Gastroesophageal sphincter (tissue), 3 donors: ENCODE measurements around the gene DBH.

ENCODE experiments used
- EP300 ChIP-seq: sonication (generic); formaldehyde crosslinking; IDR thresholded peaks from one replicate; pipeline ENCODE4 v1.6.1; 2017; ENCODE audit warnings: antibody characterized with exemption, mild to moderate bottlenecking
- TF ChIP-seq, protein P1 (sequence below), 4 experiments: fragments of 200-600 bp in 2 of 4; fragments of 450-650 bp in 2 of 4; sonication (generic) in 1 of 4; IDR thresholded peaks; one replicate each; pipeline ENCODE4 v1.5.1; 2017 to 2019; ENCODE audit warnings: antibody characterized with exemption in 4 of 4, mild to moderate bottlenecking in 2 of 4, moderate library complexity in 2 of 4

DNA sequence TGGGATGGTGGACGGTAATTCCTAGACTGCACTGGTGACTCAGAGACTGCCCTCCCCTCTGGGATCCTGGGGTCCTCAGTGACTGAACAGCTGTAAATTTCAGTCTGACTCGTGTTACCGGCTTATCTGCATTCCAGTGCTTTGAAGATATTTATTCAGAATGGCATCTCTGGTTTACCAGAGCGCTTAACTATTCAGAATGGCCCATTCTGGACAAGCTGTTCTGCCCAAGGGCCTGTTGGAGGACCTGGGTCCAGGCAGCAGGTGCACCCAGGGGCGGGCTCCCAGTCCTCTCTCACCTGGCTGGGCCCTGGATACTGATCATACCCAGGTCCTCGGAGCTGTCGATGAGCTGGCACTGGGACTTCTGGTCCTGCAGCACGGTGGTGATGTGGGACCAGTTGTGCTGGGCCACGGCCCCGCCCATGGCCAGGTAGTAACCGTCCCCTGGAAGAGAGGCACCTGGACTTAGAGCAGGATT lies 54.0 kb downstream of the DBH start:
- TF ChIP-seq, protein P1, sequence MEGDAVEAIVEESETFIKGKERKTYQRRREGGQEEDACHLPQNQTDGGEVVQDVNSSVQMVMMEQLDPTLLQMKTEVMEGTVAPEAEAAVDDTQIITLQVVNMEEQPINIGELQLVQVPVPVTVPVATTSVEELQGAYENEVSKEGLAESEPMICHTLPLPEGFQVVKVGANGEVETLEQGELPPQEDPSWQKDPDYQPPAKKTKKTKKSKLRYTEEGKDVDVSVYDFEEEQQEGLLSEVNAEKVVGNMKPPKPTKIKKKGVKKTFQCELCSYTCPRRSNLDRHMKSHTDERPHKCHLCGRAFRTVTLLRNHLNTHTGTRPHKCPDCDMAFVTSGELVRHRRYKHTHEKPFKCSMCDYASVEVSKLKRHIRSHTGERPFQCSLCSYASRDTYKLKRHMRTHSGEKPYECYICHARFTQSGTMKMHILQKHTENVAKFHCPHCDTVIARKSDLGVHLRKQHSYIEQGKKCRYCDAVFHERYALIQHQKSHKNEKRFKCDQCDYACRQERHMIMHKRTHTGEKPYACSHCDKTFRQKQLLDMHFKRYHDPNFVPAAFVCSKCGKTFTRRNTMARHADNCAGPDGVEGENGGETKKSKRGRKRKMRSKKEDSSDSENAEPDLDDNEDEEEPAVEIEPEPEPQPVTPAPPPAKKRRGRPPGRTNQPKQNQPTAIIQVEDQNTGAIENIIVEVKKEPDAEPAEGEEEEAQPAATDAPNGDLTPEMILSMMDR (IDR thresholded peaks at IDR 0.05), result no peak
- no peak for TF ChIP-seq EP300
